Mucosa of gallbladder (tissue), 1 donor: ENCODE data around the gene TP53I3. TPM values are rescaled to one million over a fixed set of nuclear protein-coding genes. Genes with fewer than 3 reads are reported as not detected.
A peak's percentile ranks its signal among the peaks of the same experiment; 100 is the strongest.
"Not testable (repeated sequence)": the region's sequence is repeated elsewhere in the genome, so short reads cannot be mapped to it uniquely, and the experiment has no call there.

Experiments used
- DNase-seq: peaks from one replicate; pipeline ENCODE4 v3.0.0-alpha.2; 2020; ENCODE audit warnings: low spot score
- total RNA-seq: library from RNA; stranded (reverse); gene quantifications from one replicate; pipeline ENCODE4 v1.2.1, GENCODE V29; 2021
- donor health status: DM: no; HTN: no; CAD: no.

Gene TP53I3, protein sequence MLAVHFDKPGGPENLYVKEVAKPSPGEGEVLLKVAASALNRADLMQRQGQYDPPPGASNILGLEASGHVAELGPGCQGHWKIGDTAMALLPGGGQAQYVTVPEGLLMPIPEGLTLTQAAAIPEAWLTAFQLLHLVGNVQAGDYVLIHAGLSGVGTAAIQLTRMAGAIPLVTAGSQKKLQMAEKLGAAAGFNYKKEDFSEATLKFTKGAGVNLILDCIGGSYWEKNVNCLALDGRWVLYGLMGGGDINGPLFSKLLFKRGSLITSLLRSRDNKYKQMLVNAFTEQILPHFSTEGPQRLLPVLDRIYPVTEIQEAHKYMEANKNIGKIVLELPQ
- total RNA-seq: 35.2 TPM

DNA sequence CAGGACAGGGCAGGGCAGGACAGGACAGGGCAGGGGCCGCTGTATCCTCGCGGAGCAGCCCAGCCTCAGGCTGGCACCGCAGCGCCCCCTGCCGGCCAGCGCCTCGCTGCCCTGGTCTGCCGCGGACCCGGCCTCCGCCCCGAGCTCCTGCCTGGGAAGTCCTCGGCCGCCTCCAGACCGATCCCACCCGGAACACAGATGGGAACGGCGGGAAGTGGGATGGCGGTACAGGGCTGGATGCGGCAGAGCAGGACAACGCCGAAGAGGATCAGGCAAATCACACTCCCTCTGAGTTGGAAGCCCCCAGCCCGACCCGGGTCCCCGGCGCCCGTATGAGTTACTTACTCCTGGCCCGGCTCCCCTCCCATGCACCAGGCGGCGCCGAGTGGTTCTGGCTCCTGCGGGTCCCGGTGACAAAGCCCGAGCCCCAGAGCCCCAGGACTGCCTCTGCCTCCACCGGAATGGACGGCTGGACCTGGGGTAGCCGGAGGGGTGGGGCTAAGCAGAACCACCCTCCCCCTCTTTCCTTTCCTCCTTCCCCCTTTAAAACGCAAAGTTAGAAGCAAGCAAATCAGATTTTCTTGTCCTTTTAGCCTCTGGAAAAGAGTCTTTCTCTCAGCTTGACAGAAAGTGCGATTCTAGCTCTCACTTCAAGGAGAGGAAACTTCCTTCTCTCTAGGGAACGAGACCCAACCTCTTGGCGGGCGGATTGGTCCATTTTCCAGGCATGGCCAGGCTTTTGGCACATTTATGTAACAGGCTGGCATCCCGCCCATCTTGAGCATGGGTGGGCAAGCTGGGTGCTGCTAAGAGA lies at the start of gene TP53I3:
Gene TP53I3, minus strand, starts transcription at position 449 of the 814 bp plus-strand sequence. CDS start 508 bp downstream, outside the sequence.
- peak; percentile 89 for DNase-seq

GRCh38 chr2:24132543-24132942 lies 47.9 kb upstream of the TP53I3 start:
- DNase-seq: no peak

DNA sequence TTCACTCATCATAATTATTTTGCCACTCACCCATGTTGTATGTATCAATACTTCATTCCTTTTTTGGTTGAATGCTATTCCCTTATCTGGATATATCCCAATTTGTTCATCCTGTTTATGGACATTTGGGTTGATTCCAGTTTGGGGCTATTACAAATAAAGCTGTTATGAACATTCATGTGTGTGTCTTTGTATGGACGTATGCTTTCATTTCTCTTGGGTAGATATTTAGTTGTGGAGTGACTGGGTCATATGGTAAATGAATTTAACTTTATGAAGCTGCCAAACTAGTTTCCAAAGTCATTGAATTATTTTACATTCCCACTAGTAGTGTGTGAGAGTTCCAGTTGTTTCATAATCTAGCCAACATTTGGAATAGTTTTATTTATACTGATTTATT lies 41.3 kb upstream of the TP53I3 start:
- no peak for DNase-seq

GRCh38 chr2:24123922-24124580 lies 39.4 kb upstream of the TP53I3 start:
- DNase-seq: no peak

DNA sequence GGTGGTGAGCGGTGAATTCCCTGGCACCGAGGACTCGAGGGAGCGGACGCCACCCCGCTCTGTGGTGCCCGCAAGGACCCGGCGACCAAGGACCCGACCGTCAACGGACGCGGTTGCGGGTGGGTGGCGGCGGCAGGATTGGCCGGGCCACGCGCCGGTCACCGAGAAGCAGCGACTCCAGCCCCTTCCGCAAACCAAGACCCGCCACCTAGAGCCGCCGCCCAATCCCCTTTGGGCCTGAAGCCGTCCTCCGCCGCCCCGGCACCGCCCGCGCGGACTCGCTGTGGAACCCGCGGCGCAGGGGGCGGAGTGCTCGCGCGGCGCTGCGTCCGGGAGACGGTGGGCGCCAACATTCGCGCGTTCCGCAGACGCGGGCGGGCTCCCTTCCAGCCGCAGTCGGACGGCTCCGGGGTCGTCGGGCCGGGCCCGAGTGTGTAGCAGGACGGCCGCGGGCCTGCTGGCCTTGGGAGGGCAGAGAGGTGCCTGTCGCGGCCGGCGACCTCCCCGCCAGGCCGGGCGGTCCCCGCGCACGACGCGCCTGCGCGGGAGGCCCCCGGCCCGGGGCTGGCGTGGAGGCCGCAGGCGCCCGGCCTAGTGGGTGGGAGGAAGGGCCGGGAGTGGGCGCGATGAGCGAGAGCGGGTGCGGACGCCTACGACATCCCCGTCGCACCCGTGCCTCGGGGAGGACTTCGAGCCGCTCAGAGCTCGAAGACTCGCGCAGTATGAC lies 38.7 kb upstream of the TP53I3 start, which contains the start of the genes FAM228B and PFN4:
Gene FAM228B, plus strand, starts transcription at position 275 of the 727 bp plus-strand sequence. CDS start 893 bp downstream, outside the sequence.
Gene PFN4, minus strand, starts transcription at position 140 of the 727 bp plus-strand sequence. CDS start 799 bp downstream, outside the sequence.
- DNase-seq: peak; percentile 84

DNA sequence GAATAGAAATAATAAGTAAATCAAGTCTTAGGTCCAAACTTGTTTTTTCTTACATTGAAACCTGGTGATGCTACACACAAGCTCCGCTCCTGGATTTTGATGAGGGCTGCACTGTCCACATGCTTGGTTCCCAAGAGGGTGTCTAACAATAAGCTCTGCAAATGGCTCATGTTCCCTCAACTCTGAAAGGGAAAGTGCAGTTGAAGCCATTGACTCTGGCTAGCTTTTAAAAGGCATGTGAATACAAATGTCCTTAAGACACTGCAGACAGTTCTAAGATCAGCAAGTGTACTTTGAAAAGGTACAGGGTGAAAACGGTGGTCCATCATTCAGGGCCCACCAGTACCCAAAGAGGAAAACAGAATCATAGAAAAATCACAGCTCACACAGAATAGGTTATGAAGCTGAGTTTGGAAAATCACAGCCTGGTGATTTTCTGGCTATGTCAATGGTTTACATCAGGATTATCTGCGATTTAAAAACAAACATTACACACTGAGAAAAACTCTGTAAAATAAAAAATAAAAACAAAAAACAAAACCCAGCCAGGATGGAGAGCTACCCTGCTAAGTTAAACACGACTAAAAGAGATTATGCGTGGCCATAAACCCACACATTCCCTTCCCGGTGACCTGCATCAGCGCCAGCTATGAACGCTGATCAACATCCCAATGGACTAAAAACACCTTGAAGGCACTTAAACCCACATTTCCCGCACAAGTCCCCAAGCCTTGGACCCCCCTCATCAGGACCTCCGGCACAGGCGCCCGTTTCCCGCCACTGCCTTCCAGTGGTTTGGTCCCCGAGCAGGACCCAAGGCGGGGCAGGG lies 37.9 kb upstream of the TP53I3 start:
- no peak for DNase-seq

- no peak for DNase-seq
Observed at GRCh38 chr2:24121469-24121868, 36.8 kb upstream of the TP53I3 start.

- no peak for DNase-seq
Observed at GRCh38 chr2:24121066-24121465, 36.4 kb upstream of the TP53I3 start.

DNA sequence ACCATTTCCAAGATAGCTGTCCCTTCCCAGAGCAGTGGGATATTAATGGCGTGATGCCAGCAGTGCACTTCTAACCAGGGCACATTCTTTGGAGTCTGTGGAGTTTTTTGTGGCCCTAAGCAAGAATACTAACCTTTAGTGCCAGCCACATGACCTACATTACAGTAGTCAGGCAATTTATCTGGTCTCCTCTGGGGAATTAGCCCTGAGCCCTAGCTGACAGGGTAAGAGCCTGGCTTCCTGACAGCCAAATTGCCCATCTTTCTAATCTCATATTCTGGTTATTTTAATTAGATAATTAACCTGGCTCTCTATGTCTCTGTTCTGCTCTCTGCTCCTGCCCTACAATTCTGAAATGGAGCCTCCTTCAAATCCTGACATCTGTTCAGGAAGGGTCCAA lies 33.3 kb upstream of the TP53I3 start:
- DNase-seq: no peak

GRCh38 chr2:24115057-24115456 lies 30.4 kb upstream of the TP53I3 start:
- DNase-seq: no peak

- no peak for DNase-seq
Observed at GRCh38 chr2:24111407-24111901, 26.8 kb upstream of the TP53I3 start.

DNA sequence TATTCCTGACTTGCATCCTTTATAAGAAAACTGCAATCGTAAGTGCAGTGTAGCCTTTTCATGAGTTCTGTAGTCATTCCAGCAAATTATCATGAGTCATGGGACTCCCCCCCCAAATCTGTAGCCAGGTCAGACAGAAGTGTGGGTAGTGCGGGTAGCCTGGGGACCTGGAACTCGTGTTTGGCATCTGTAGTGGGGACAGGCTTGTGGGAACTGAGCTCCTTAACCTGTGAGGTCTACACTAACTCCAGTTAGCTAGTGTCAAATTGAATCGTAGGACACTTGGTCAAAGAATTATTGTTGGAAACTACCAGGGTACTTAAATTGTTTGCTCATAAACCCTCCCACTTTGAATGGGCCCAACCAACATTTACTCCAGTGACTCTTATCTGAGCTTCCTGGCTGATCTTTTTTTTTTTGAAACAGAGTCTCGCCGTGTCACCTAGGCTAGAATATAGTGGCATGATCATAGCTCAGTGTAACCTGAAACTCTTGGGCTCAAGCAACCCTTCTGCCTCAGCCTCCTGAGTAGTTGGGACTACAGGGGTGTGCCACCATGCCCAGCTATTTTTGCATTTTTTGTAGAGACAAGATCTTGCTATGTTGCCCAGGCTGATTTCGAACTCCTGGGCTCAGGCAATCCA lies 26.1 kb upstream of the TP53I3 start:
- DNase-seq: no peak

GRCh38 chr2:24109431-24109830 lies 24.8 kb upstream of the TP53I3 start:
- not testable (repeated sequence) for DNase-seq

DNA sequence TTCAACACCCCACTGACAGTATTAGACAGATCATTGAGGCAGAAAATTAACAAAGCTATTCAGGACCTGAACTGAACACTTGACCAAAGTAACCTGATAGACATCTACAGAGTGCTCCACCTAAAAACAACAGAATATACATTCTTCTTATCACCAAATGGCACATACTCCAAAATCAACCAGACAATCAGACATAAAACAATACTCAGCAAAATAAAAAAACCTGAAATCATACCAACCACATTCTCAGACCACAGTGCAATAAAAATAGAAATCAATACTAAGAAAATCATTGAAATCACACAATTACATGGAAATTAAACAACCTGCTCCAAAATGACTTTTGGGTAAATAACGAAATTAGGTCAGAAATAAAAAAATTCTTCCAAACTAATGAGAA lies 22.7 kb upstream of the TP53I3 start:
- DNase-seq: no peak

GRCh38 chr2:24106786-24107185 lies 22.2 kb upstream of the TP53I3 start:
- no peak for DNase-seq

DNA sequence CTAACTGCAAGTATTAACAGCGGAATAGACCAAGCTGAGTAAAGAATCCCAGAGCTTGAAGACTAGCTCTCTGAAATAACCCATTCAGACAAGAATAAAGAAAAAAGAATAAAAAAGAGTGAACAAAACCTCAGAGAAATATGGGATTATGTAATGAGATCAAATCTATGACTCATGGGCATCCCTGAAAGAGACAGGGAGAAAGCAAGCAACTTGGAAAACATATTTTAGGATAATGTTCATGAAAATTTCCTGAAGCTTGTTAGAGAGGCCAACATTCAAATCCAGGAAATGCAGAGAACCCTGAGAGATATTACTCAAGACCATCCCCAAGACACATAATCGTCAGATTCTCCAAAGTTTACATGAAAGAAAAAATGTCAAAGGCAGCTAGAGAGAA lies 21.2 kb upstream of the TP53I3 start:
- DNase-seq: no peak

GRCh38 chr2:24104906-24105305 lies 20.3 kb upstream of the TP53I3 start:
- no peak for DNase-seq

- DNase-seq: no peak
Observed at GRCh38 chr2:24104110-24104650, 19.5 kb upstream of the TP53I3 start.

GRCh38 chr2:24102677-24103076 lies 18.0 kb upstream of the TP53I3 start:
- no peak for DNase-seq

DNA sequence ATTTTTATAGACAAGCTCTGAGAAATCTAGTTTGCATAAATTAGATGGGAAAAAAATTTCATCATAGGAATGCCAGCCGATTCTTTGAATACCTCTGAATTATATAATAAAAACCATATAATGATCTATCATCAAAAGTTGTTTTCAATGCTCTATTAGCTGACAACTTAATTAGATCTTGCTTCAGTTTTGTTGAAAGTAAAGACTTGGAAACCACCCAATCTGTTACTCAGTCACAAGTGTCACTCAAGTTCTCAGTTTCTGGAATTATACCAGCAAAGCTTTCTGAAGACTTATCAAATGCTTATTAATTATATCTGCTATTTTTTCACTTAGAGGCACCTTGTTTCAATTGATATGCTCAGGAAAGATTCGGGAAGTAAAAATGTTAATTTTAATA lies 17.4 kb upstream of the TP53I3 start:
- no peak for DNase-seq
